Measurements from ENCODE around the gene KRTAP2-2. TPM values are rescaled to one million over a fixed set of nuclear protein-coding genes. Genes with fewer than 3 reads are reported as not detected.
"Not testable (repeated sequence)": the region's sequence is repeated elsewhere in the genome, so short reads cannot be mapped to it uniquely, and the experiment has no call there.

KRTAP2-2 gene
- total RNA-seq, 1 experiment from 2014 or later, result not detected

GRCh38 chr17:41058741-41059140 is 3.7 kb upstream of the KRTAP2-2 start:
- Mint-ChIP-seq H3K27ac (ENCODE audit: low read depth, unreplicated experiment) (peak overlapping the region; percentile 21), H3K4me3 (ENCODE audit: unreplicated experiment) (no peak overlapping the region), H3K36me3 (ENCODE audit: insufficient read depth, unreplicated experiment) (no peaks in the 10 kb centered on the region), H3K4me1 (ENCODE audit: insufficient read depth, unreplicated experiment) (peaks cover 25% of the 10 kb centered on the region), H3K9me3 (ENCODE audit: unreplicated experiment) (no peaks in the 10 kb centered on the region), H3K27me3 (ENCODE audit: insufficient read depth, unreplicated experiment) (no peaks in the 10 kb centered on the region)
- TF ChIP-seq CTCF (IDR thresholded peaks at IDR 0.05; ENCODE audit: unreplicated experiment), result no peak
- POLR2A ChIA-PET, result interaction anchor here (0.7 kb wide), 2 partner anchors 207 to 484 kb away, joined by 3 to 4 read pairs; no protein-coding TSS in a partner anchor
- BruUV-seq (replicated peaks), result no TSS peak
- CTCF ChIA-PET, result interaction anchor here (0.6 to 0.8 kb wide), 3 partner anchors 149 to 568 kb away, joined by 3 read pairs; no protein-coding TSS in a partner anchor
- intact Hi-C loops (cut with micrococcal nuclease), result no loop called here
- no peak for DNase-seq (ENCODE audit: unreplicated experiment)

- Mint-ChIP-seq H3K27ac (ENCODE audit: low read depth, unreplicated experiment) (no peak overlapping the region), H3K4me1 (ENCODE audit: insufficient read depth, unreplicated experiment) (peaks cover 25% of the 10 kb centered on the region), H3K4me3 (ENCODE audit: unreplicated experiment) (no peak overlapping the region), H3K9me3 (ENCODE audit: unreplicated experiment) (no peaks in the 10 kb centered on the region), H3K27me3 (ENCODE audit: insufficient read depth, unreplicated experiment) (no peaks in the 10 kb centered on the region), H3K36me3 (ENCODE audit: insufficient read depth, unreplicated experiment) (no peaks in the 10 kb centered on the region)
- no peak for DNase-seq (ENCODE audit: unreplicated experiment)
- intact Hi-C loops (cut with micrococcal nuclease), result no loop called here
- ChIA-PET CTCF (no interaction called here), POLR2A (no interaction called here)
- no peak for TF ChIP-seq CTCF (IDR thresholded peaks at IDR 0.05; ENCODE audit: unreplicated experiment)
- BruUV-seq (replicated peaks), result no TSS peak
Observed at GRCh38 chr17:41057547-41057946, 2.5 kb upstream of the KRTAP2-2 start.

GRCh38 chr17:41054556-41054955 is 474 bp downstream of the KRTAP2-2 start:
- CTCF ChIA-PET; POLR2A ChIA-PET; H3K27me3 Mint-ChIP-seq (ENCODE audit: insufficient read depth, unreplicated experiment); intact Hi-C loops (cut with micrococcal nuclease); BruUV-seq (replicated peaks); DNase-seq (ENCODE audit: unreplicated experiment); H3K27ac Mint-ChIP-seq (ENCODE audit: low read depth, unreplicated experiment); H3K9me3 Mint-ChIP-seq (ENCODE audit: unreplicated experiment); H3K4me1 Mint-ChIP-seq (ENCODE audit: insufficient read depth, unreplicated experiment); H3K36me3 Mint-ChIP-seq (ENCODE audit: insufficient read depth, unreplicated experiment); H3K4me3 Mint-ChIP-seq (ENCODE audit: unreplicated experiment): not testable (repeated sequence)

GRCh38 chr17:41054025-41054424 is 1.0 kb downstream of the KRTAP2-2 start:
- Mint-ChIP-seq H3K27me3 (ENCODE audit: insufficient read depth, unreplicated experiment) (no peaks in the 10 kb centered on the region), H3K4me1 (ENCODE audit: insufficient read depth, unreplicated experiment) (peaks cover 4% of the 10 kb centered on the region), H3K4me3 (ENCODE audit: unreplicated experiment) (no peak overlapping the region), H3K9me3 (ENCODE audit: unreplicated experiment) (no peaks in the 10 kb centered on the region), H3K36me3 (ENCODE audit: insufficient read depth, unreplicated experiment) (no peaks in the 10 kb centered on the region), H3K27ac (ENCODE audit: low read depth, unreplicated experiment) (no peak overlapping the region)
- CTCF ChIA-PET, result no interaction called here
- POLR2A ChIA-PET, result no interaction called here
- BruUV-seq (replicated peaks), result no TSS peak
- no peak for DNase-seq (ENCODE audit: unreplicated experiment)
- intact Hi-C loops (cut with micrococcal nuclease), result no loop called here
- no peak for TF ChIP-seq CTCF (IDR thresholded peaks at IDR 0.05; ENCODE audit: unreplicated experiment)

- intact Hi-C loops (cut with micrococcal nuclease), result no loop called here
- Mint-ChIP-seq H3K9me3 (ENCODE audit: unreplicated experiment) (no peaks in the 10 kb centered on the region), H3K4me3 (ENCODE audit: unreplicated experiment) (no peak overlapping the region), H3K4me1 (ENCODE audit: insufficient read depth, unreplicated experiment) (no peaks in the 10 kb centered on the region), H3K36me3 (ENCODE audit: insufficient read depth, unreplicated experiment) (no peaks in the 10 kb centered on the region), H3K27ac (ENCODE audit: low read depth, unreplicated experiment) (no peak overlapping the region), H3K27me3 (ENCODE audit: insufficient read depth, unreplicated experiment) (no peaks in the 10 kb centered on the region)
- CTCF ChIA-PET, result no interaction called here
- BruUV-seq (replicated peaks), result no TSS peak
- TF ChIP-seq CTCF (IDR thresholded peaks at IDR 0.05; ENCODE audit: unreplicated experiment), result no peak
- POLR2A ChIA-PET, result interaction anchor here (1.2 kb wide), 1 partner anchor 11 kb away, joined by 3 read pairs; the partner anchor contains the start of gene KRTAP1-1
- no peak for DNase-seq (ENCODE audit: unreplicated experiment)
Observed at GRCh38 chr17:41052566-41052965, 2.5 kb downstream of the KRTAP2-2 start.
